ENCODE data around the gene SORCS2. TPM values are rescaled to one million over a fixed set of nuclear protein-coding genes. Genes with fewer than 3 reads are reported as not detected.

Gene SORCS2
- total RNA-seq, 4 donors from 2014 or later = 0.26 to 17.1 (median 2.9) TPM

DNA sequence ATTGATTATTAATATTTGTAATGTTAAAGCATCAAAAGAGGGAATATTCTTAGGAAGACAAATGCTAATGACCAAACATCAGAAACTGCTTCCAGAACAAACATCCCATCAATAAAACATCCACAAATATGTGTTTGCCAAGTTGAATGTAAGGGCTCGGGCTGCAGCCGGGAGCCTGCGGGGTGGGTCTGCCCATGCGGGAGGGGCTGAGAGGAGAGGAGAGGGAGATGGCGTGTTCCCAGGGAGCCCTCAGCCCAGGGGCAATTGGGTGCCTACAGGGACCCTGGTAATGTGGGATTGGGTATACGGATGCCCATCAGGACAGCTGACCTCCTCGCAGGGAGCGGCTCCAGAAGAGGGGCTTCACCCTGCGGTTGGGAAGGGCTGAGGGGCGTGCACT lies 280.7 kb downstream of the SORCS2 start:
- intact Hi-C loops (cut with DNase I; ENCODE audit: low total_unique reads) = no loop called here

DNA sequence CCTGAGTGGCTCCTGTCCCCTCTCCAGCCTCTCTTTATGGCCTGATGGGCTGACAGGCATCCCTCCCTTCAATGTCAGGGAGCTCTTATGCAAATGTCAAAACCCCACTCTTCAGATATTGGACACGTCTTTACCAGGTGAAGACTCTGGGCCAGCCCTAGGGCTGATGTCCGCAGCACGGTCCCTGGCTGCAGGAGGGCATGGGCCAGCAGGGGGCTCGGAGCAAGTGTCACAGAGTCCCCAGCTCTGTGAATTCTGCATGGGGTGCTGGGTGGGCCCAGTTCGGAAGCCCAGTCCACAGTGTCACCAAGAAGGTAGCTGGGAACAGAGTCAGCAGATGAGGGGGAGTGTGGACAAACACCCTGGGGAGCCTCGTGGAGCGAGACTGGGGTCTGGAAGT lies 282.0 kb downstream of the SORCS2 start:
- no peak overlapping the region for H3K27ac ChIP-seq
- no peaks in the 10 kb centered on the region for H3K36me3 ChIP-seq
- H3K4me3 ChIP-seq = no peak overlapping the region
- H3K4me1 ChIP-seq = no peaks in the 10 kb centered on the region
- TF ChIP-seq POLR2A (IDR thresholded peaks at IDR 0.05) = no peak
- TF ChIP-seq, protein P1, sequence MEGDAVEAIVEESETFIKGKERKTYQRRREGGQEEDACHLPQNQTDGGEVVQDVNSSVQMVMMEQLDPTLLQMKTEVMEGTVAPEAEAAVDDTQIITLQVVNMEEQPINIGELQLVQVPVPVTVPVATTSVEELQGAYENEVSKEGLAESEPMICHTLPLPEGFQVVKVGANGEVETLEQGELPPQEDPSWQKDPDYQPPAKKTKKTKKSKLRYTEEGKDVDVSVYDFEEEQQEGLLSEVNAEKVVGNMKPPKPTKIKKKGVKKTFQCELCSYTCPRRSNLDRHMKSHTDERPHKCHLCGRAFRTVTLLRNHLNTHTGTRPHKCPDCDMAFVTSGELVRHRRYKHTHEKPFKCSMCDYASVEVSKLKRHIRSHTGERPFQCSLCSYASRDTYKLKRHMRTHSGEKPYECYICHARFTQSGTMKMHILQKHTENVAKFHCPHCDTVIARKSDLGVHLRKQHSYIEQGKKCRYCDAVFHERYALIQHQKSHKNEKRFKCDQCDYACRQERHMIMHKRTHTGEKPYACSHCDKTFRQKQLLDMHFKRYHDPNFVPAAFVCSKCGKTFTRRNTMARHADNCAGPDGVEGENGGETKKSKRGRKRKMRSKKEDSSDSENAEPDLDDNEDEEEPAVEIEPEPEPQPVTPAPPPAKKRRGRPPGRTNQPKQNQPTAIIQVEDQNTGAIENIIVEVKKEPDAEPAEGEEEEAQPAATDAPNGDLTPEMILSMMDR (IDR thresholded peaks at IDR 0.05) = no peak
- intact Hi-C loops (cut with DNase I; ENCODE audit: low total_unique reads) = no loop called here
- H3K27me3 ChIP-seq = no peaks in the 10 kb centered on the region
- no peaks in the 10 kb centered on the region for H3K9me3 ChIP-seq
- no peak for DNase-seq

More for the DNA sequence above, 280.7 kb downstream of the SORCS2 start:
- no peaks in the 10 kb centered on the region for H3K4me1 ChIP-seq
- TF ChIP-seq POLR2A (IDR thresholded peaks at IDR 0.05) = no peak
- TF ChIP-seq, protein P1 (IDR thresholded peaks at IDR 0.05) = no peak
- H3K4me3 ChIP-seq = no peak overlapping the region
- no peaks in the 10 kb centered on the region for H3K9me3 ChIP-seq
- H3K36me3 ChIP-seq = no peaks in the 10 kb centered on the region
- no peak overlapping the region for H3K27ac ChIP-seq
- no peaks in the 10 kb centered on the region for H3K27me3 ChIP-seq
- DNase-seq = no peak

DNA sequence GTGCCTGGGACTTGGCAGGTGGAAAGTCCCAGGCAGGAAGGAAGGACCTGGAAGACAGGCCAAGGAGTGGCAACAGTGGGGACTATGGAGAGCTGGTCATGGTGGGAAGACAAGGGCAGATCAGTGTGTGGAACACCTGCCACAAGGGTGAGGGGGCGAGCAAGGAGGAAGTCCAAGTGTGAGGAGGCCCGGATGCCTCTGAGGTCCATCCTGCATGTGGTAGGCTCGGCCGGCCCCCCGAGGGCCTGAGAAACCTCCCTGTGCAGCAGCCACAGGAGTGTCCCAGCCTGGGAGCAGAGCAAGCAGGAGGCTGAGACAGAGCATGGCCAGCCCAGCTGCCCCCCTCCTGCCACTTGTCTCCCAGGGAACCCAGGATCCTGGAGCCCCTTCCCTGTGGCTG lies 282.9 kb downstream of the SORCS2 start:
- H3K4me1 ChIP-seq = no peaks in the 10 kb centered on the region
- DNase-seq = no peak
- no peaks in the 10 kb centered on the region for H3K27me3 ChIP-seq
- no peaks in the 10 kb centered on the region for H3K9me3 ChIP-seq
- TF ChIP-seq POLR2A (IDR thresholded peaks at IDR 0.05) = no peak
- TF ChIP-seq, protein P1 (IDR thresholded peaks at IDR 0.05) = no peak
- no peak overlapping the region for H3K27ac ChIP-seq
- intact Hi-C loops (cut with DNase I; ENCODE audit: low total_unique reads) = no loop called here
- H3K36me3 ChIP-seq = no peaks in the 10 kb centered on the region
- no peak overlapping the region for H3K4me3 ChIP-seq

DNA sequence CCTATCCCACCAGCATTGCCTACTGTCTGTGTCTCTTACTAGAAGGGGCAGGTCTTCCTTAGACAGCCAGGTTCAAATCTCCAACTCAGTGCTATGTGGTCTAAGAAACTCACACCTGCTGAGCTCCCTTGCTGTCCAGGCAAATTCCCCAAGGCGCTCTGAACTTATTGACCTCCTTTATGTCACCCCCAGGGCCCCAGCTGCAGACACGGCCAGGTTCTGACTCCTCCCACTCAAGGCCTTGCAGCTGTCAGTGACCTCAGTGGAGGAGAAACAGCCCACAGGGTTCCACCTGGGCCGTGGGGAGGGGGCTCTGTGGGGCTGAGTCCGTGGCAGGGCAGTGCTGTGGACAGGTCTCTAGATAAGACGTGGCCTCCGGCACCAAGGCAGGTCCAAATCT lies 284.5 kb downstream of the SORCS2 start:
- no peak for DNase-seq
- TF ChIP-seq, protein P1 (IDR thresholded peaks at IDR 0.05) = no peak
- no peak for TF ChIP-seq POLR2A (IDR thresholded peaks at IDR 0.05)
- Histone ChIP-seq H3K27ac (no peak overlapping the region), H3K36me3 (no peaks in the 10 kb centered on the region), H3K9me3 (no peaks in the 10 kb centered on the region), H3K27me3 (no peaks in the 10 kb centered on the region), H3K4me3 (no peak overlapping the region), H3K4me1 (no peaks in the 10 kb centered on the region)
- intact Hi-C loops (cut with DNase I; ENCODE audit: low total_unique reads) = no loop called here

DNA sequence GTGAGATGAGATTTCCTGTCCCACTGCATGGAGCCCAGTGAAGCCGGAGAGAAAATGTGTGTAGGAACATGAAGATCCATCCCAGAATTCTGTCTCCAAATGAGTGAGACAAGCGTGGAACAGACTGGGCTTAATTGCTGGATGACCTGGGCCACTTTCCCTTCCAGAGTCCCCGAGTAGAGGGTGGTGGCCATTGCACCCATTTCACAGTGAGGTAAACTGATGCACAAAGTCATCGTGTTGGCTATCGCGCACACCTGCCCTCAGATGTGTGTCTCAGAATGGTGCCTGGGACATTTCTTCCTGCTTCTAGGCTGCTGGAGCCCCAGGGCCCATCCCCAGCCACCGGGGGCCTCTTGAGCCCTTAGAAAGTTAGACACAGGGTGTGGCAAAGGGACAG lies 285.4 kb downstream of the SORCS2 start:
- H3K9me3 ChIP-seq = no peaks in the 10 kb centered on the region
- no peak for DNase-seq
- H3K4me3 ChIP-seq = no peak overlapping the region
- H3K4me1 ChIP-seq = no peaks in the 10 kb centered on the region
- TF ChIP-seq, protein P1 (IDR thresholded peaks at IDR 0.05) = no peak
- no peak for TF ChIP-seq POLR2A (IDR thresholded peaks at IDR 0.05)
- H3K27me3 ChIP-seq = no peaks in the 10 kb centered on the region
- H3K36me3 ChIP-seq = no peaks in the 10 kb centered on the region
- no peak overlapping the region for H3K27ac ChIP-seq
- intact Hi-C loops (cut with DNase I; ENCODE audit: low total_unique reads) = no loop called here

Measured in uterus (tissue), 4 donors.